NAMALWA (cell line): ENCODE results near the gene COA8.

Source experiments
- DNase-seq: peaks from one replicate; pipeline ENCODE4 v3.0.0-alpha.2; 2015; ENCODE audit warnings: low spot score

COA8 gene

GRCh38 chr14:103526247-103526913 lies 36.4 kb upstream of the COA8 start:
- no peak for DNase-seq

DNA sequence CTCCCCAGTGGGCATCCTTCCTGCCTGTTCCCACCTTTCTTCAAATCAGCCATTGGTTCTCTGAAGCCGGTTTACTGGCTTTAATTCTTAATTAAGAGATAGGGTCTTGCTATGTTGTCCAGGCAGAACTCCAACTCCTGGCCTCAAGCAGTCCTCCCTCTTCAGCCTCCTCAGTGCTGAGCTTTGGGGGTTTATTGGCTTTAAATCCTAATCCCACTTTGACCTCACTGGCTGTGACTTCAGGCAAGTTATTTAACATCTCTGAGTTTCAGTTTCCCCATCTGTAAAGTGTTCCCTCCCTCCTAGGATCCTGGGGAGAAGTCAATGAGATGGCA lies 35.9 kb upstream of the COA8 start:
- no peak for DNase-seq

- peak; percentile 53 for DNase-seq
These were observed 35.2 kb upstream of the COA8 start for GRCh38 chr14:103527408-103528145.

DNA sequence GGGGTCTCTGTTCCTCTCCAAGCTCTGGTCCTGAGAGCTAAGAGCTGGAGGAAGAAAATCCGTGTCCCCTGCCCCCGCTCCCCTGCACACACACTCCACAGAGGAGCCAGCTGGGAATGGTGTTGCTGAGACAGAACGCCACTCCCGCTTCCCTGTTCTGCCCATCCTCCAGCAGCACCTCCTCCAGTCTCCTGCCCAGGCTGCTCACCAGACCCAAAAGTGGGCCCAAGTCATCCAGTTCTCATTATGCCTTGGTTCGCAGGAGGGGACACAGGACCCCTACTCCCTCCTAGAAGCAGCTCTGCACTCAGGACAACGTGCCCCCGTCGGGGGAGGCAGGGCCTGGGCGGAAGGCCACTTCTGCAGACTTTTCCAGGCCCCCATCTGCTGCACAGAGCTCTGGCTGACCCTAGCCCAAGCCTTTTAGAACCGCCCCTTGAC lies 34.6 kb upstream of the COA8 start:
- no peak for DNase-seq

DNA sequence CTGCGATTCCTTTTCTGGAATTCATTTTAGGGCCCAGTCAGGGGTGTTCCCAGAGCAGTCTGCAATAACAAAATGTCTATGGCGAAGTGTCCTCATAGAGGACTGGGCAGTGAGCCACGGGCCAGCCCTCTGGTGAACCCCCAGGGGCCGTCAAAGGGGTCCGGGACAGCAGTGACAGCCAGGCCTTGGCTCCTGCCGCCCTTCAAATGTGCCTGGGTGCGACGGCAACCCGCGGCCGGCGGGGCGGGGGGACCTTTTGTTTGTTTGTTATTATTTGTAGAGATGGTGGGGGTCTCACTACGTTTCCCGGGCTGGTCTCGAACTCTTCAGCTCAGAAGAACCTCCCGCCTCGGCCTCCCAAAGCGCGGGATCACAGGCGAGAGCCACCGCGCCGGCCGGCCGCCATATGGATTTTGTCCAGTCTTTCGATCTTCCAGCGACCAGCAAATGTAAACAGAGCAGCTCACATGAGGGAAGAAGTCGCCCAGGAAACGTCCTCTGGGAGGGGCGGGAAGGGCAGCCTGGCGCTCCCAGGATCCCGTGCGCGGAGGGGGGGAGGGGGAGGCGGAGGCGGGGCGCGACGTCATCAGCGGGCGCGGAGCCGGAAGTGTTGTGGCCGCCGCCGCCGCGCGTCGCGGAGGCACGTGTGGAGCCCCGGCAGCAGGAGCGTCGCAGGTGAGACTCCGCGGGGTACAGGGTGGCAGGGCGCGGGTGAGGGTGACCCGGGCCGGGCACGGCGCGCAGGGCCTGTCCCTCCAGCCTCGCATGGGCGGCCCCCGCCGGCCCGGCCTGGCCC lies 34.0 kb upstream of the COA8 start, which contains the start of gene TRMT61A:
Gene TRMT61A, plus strand, starts transcription at position 610 of the 796 bp plus-strand sequence. CDS start 783 bp downstream, outside the sequence.
- peak; percentile 66 for DNase-seq

DNA sequence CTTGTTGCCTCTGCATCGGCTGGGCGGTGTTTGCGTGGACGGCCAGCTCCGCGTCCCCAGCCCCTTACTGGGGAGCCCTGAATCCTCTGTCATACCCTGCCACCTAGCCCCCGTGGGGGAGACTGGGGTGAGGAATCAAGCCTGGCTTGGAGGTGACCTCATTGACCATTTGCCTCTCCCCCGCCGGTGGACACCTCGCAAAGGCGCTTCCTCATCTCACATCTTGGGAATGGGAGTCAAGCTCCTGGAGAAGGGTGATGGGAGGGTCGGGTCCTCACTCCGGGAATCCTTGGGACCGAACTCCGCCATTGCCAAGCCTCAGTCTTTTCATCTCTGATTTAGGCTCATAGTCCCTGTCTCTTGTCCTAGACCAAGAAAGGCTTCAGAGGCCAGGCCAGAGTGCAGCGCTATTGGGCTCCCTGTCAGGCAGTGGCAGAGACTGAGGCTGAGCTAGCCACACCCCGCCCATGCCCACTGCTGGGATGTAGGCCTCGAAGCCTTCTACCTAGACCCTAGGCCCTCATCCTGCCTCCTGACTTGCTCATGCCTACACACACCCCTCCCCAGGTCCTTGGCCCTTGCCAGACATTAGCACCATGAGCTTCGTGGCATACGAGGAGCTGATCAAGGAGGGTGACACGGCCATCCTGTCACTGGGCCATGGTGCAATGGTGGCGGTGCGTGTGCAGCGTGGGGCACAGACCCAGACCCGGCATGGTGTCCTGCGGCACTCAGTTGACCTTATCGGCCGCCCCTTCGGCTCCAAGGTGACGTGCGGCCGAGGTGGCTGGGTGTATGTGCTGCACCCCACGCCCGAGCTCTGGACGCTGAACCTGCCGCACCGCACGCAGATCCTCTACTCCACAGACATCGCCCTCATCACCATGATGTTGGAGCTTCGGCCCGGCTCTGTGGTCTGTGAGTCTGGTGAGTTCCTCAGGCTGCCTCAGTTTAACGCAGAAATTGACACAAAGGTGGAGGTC lies 33.1 kb upstream of the COA8 start:
- no peak for DNase-seq

- no peak for DNase-seq
These were observed 32.4 kb upstream of the COA8 start for GRCh38 chr14:103530390-103530789.

DNA sequence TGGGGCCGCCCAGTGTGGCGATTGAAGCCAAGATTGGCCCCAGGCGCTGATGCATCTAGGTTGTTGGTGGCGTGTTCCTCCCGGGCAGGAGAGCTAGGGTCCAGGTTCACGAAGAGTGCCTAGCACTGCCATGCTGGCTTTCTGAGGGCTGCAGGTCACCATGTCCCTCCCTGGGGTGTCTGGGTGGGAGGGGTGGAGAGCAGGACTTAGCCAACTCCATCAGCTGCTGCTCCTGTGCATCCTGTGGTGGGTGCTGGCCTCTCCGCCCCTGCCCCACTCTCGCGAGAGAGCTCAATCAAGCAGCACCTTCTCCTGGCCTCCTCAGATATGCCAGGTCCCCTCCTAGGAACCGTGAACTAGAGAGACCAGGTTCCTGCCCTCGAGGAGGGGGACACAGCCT lies 31.9 kb upstream of the COA8 start:
- no peak for DNase-seq

DNA sequence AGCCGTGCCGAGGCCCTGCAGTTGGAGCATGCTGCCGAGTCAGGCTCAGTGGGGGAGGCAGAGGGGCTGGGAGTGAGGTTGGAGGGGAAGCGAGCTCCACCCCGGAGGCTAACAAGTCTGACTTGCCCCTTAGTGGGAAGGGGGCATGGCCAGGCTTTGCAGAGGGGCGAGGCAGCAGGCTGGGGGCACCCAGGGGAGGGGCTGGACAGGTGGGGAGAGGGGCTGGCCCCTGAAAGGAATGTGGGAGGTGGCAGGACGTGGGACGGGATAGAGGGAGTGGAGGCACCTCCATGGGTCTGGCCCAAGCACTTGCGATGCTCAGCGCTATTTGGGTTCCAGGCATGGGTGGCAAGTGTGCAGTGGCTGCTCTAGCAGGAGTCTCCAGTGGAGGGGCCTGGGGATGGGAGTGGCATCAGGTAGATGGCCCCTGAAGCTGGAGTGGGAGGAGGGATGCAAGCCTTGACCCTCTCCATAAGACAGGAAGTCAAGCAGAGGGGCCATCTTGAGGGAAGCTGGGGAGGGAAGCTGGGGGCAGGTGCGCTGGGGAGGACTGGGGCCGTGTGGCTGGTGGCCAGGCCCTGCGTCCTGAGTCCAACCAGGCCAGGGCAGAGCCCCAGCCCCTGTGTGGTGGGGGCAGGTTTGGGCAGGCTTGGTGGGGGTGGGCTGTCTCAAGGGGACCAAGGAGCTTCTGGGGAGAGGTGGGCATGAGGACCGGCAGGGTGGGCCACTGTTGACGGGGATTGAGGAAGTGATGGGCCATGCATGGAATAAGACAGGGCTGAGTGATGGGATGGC lies 31.1 kb upstream of the COA8 start:
- no peak for DNase-seq

GRCh38 chr14:103532216-103533136 lies 30.3 kb upstream of the COA8 start:
- DNase-seq: no peak

- DNase-seq: no peak
These were observed 29.4 kb upstream of the COA8 start for GRCh38 chr14:103533137-103533998.

- no peak for DNase-seq
These were observed 28.7 kb upstream of the COA8 start for GRCh38 chr14:103533999-103534575.

DNA sequence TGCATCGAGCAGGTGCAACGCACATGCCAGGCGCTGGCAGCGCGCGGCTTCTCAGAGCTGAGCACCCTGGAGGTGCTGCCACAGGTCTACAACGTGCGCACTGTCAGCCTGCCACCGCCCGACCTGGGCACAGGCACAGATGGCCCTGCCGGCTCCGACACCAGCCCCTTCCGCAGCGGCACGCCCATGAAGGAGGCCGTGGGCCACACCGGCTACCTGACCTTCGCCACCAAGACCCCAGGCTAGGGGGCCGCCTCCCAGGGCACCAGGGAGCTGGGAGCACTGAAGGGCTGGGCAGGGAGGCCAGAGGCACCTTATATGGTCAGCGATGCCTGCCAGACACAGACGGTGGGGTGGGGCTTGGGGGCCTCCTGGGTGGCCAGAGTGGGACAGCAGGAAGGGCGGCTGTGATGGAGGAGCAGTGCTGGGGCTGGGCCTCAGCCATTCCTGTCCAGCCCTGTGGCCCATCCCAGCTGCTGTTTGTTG lies 28.1 kb upstream of the COA8 start:
- DNase-seq: no peak

- DNase-seq: no peak
These were observed 27.5 kb upstream of the COA8 start for GRCh38 chr14:103535081-103535890.

- DNase-seq: no peak
These were observed 26.7 kb upstream of the COA8 start for GRCh38 chr14:103535891-103536565.

GRCh38 chr14:103536693-103537092 lies 26.1 kb upstream of the COA8 start:
- no peak for DNase-seq
